ENCODE data around the gene EIPR1.

Gene EIPR1

DNA sequence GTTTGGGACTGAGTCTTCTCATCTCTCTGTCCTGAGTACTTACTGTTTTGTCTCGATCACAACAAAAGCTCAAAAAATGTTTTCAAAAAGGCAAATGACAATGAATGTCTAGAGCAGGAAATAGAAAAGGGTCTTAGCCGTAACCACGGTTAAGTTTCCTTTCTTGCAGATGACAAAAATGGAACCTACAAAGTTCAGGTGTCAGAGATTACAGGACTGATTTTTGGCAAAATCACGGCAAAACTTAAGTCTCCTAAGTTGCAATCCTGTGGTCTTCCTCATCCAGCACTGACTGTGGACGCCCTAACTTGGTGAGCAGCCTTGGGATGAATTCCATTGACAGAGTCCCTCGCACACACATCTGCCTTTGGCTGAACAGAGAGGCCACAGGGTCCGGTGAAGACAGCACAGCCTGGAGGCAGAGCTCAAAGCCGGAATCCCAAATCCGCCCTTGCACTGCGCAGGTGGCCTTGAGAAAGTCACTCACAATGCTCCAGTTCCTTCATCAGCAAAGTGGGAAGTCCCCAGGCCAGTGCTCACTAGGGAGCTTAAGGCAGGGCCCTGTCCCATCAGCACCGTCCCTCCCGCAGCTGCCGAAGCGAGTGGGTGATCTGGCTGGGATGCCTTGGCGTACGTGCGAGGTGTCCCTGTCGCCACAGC, 55.2 kb downstream of the EIPR1 start:
- DNase-seq = no peak

DNA sequence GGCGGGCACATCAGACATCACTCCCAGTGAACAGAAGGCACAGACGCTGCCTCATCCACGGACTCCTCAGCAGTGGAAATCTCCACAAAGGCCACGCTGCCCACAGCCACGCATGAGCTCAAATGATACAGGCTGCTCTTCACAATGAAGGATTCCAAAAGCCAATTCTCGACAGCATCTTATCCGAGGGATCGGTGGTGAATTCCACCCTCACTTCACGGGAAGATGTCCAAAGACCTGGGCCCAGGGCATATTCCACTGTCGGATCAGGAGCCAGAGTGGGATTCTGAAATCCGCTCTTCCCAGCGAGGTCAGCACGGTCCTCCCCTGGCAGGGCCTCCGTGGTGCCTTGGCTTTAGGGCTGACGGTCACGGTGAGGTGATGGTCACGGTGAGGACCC, 55.8 kb downstream of the EIPR1 start:
- no peak for DNase-seq

GRCh38 chr2:3320910-3321605, 56.6 kb downstream of the EIPR1 start:
- no peak for DNase-seq

- no peak for DNase-seq
These were observed 57.7 kb downstream of the EIPR1 start for GRCh38 chr2:3319745-3320566.

DNA sequence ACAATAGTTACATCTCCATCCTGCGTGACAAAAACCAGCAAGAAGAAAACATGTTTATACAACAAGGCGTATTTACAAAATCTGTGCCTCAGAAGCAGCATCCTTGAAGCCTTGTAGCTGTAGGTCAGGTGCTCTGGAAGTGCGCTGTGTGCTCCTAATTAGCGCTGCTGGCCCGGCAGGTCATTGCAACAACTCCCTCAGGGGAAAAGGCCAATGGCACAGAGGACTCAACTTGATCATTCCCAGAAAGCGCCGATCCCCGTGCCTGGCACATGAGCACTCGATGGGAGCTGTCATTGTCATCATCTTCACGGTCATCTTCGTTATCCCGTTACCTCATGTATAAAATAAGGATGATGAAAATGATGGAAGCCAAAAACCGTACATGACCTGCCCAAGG, 58.5 kb downstream of the EIPR1 start:
- no peak for DNase-seq

DNA sequence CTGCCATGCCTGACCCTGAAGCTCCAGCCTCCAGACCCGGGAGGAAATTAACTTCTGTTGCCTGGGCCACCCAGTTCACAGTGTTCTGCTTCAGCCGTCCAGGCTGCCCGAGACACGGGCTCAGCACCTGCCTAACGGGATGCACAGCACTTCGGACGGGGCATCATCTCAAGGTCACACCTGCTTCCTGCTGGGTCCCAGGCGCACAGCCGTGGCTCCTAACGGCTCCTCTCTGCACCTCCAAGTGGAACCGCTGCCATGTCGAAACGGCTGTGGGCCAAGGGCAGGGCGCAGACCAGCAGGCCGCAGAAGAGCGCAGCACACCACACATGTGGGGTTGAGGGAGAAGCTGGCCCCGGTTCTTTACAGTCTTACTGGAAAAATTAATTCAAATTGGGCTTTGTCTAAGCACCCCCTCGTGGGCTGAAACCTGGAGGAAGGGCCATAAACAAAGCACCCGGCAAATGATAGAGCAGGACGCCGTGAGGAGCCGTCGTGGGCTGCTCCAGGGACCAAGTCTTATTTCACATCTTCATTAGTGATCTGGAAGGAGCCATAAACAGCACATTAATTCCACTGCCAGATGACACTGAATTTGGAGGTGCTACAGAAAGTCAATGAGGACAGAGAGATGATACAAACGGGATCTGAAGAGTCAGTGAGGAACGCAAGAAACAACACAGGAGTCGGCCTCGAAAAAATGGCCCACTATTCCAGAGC, 59.6 kb downstream of the EIPR1 start:
- DNase-seq = no peak

DNA sequence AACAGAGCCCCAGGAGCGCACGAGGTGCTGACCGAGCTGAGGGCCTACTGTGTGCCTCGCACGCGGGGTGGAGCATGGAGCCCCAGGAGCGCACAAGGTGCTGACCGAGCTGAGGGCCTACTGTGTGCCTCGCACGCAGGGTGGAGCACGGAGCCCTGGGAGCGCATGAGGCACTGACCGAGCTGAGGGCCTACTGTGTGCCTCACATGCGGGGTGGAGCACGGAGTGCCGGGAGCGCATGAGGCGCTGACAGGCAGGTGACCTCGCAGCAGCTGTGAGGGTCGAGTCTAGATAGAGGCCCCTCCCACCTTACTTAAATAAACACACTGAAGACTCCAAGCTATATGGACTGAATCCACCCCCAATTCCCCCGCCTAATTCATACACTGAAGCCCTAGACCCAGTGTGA, 60.3 kb downstream of the EIPR1 start:
- no peak for DNase-seq

DNA sequence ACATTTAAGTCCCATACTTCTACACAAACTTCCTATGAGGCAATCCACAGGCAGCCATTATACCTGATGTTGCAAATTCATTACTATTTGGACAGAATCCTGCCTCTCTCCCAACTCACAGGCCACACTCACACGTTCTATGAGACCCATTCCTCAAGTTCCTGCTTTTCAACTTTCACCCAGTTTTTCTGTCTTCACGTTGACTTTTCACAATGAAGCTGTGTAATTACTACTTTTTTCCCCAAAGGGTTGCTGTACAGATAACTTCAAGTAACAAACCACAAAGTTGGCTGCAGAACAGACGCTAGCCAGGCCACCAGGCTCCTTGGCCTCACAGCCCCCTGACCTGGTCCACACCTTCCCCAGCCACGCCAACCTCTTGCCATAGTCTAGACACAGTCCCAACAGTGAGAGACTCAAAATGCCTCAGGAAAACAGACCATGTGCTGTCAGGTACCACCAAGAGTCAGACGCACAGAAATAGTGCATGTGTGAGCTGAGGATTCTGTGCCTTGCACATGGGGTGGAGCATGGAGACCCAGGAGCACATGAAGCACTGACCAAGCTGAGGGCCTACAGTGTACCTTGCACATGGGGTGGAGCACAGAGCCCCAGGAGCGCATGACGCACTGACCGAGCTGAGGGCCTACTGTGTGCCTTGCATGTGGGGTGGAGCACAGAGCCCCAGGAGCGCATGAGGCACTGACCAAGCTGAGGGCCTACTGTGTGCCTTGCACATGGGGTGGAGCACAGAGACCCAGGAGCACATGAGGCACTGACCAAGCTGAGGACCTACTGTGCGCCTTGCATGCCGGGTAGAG, 61.0 kb downstream of the EIPR1 start:
- no peak for DNase-seq

- no peak for DNase-seq
These were observed 63.0 kb downstream of the EIPR1 start for GRCh38 chr2:3314626-3315025.

DNA sequence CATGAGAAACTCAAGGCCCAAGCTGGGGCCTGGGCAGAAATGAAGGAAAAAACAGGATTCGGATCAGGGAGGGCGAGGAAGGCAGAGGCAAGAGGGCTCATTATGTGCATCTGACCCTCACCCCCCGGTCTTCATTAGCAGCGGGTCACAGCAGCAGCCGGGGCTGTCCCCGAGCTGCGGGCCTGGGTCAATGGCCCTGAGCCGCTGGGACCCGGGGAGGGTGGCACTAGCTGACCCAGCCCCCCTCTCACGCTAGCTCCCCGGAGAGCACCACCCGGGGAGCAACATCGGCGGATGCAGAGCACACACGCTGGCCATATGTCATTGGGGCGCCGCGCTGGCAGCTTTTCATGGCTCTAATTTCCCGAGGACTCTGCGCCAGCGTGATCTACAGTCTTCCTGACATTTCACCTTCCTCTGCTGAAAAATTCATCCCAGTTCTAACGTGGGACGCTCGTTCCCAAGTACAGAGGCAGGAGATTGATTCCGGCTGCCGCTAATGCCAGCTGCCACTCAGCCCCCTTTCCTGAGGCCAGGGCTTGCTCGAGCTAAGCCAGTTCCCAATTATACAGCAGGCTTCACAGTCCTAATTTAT, 63.7 kb downstream of the EIPR1 start:
- no peak for DNase-seq

GRCh38 chr2:3312576-3313345, 64.9 kb downstream of the EIPR1 start:
- DNase-seq = no peak

- no peak for DNase-seq
These were observed 66.0 kb downstream of the EIPR1 start for GRCh38 chr2:3311601-3312000.

- no peak for DNase-seq
These were observed 67.9 kb downstream of the EIPR1 start for GRCh38 chr2:3309496-3310355.

DNA sequence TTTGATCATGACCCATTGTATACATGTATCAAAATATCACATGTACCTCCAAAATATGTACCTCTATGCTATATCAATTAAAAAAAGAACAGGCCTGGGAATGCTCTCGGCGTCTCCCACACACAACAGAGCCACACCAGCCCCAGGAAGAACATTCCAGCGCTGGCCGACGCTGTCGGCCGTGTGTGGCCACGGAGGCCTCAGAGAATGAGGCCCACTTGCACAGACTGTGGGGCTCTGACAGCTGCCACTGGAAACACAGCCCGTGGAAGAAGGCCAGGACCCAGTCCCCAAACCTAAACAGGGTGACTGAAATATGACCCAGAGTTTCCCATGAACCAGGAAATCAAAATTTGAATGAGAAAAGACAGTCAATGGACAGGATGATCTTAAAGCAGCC, 69.7 kb downstream of the EIPR1 start:
- DNase-seq = no peak

DNA sequence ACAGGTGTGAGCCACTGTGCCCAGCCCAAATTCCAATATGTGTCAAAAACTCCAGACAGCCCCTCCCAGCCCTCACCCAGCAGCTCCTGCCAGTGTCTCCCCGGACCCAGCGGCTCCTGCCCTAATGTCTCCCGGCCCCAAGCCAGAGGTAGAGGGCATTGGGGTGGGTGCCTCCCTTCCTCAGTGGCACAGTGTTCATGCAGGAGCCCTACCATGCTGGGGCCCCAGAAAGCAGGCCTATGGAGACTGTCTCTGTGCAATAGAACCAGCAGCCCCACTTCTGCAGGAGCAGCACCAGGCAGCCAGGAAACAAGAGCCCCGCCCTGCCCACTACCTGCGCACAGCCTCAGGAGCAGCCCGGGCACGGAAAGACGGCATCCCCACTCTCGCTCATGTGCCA, 70.4 kb downstream of the EIPR1 start:
- DNase-seq = no peak

DNA sequence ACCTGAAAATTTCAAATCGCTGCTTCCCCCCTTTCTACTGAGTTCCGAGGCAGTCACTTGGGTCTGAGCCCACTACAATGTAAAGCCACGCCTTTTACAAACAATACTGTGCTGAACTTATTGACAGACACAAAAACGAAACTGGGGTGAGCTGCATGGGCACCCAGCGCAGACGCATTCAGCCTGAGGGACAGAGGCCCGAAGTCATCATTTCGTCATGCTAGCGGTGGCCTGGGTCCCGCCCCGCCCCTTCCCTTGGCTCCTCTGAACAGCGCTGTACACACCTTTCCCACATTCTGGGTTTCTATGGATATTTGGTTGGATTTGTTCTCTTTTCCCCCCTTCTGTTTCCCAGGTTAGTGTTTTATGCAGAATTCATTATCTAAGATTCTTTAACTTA, 71.7 kb downstream of the EIPR1 start:
- DNase-seq = no peak

GRCh38 chr2:3305431-3305830, 72.2 kb downstream of the EIPR1 start:
- no peak for DNase-seq

DNA sequence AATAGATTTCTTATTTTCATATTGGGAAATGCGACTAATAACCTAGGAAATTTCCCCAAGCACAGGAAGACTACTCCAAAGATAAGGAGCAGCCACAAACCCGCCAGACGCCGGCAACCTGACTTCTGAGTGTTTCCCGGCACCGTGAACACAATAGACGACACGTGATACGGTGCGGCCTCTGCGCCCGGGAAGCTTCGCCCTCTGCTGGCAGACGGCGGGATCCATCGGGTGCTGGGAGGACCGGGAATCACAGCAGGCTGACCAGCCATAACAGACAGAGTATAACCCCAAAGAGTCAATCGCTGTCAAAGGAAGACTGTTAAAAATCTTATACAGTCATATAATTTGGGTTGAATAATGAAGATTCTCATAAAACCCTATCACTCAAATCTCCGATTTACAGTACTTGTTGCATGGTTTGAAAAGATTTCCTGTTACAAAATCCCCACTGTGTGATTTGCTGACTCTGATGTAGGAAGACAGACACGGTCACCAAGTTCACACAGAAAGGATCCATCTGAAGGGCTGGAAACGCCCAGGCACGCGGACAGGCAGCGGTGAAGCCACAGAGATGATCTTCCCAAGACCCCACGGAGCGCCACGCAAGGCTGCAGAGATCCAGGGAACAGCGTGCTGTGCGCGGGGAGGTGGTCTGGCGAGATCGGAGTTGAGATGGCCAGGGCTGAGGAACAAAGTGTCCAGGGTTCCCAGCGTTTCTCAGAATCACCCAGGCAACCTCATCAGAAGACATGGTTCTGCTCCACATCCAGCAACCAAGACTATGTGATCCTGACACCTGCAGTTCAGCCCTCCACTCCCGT, 73.8 kb downstream of the EIPR1 start:
- peak; percentile 74 for DNase-seq
